Retinal pigment epithelial cell (primary cell): ENCODE results near the gene TXNIP.

Source experiments
- DNase-seq: peaks from one replicate; pipeline ENCODE4 v3.0.0-alpha.2; 2010; ENCODE audit warnings: low read depth
- H3K4me3 ChIP-seq: 2 replicates; pipeline ENCODE4 v1.5.1; 2011; ENCODE audit warnings: mild to moderate bottlenecking, low read length, control low read depth, moderate library complexity
- CTCF ChIP-seq: conservative IDR thresholded peaks from 2 replicates; pipeline ENCODE4 v1.5.1; 2011; ENCODE audit warnings: low read depth, low read length, control low read depth, inconsistent platforms

The TXNIP gene

GRCh38 chr1:145965119-145965744 is 31.1 kb downstream of the TXNIP start:
- peak overlapping the region; percentile 73 for H3K4me3 ChIP-seq
- no peak for DNase-seq
- TF ChIP-seq CTCF, result no peak

GRCh38 chr1:145964328-145965118 is 31.9 kb downstream of the TXNIP start, which contains the start of the genes ANKRD34A and POLR3GL:
Gene ANKRD34A (minus strand): TSS chr1:145964575. CDS start chr1:145961759, 2,816 bp downstream.
Gene POLR3GL (plus strand): TSS chr1:145964690. CDS start chr1:145974866, 10,176 bp downstream.
- peak within 1 kb of the TSS; percentile 73 for H3K4me3 ChIP-seq
- TF ChIP-seq CTCF, result no peak

GRCh38 chr1:145963265-145964019 is 32.9 kb downstream of the TXNIP start:
- TF ChIP-seq CTCF, result no peak
- H3K4me3 ChIP-seq, result peak overlapping the region; percentile 75
- DNase-seq, result no peak

More at GRCh38 chr1:145964328-145965118, 31.9 kb downstream of the TXNIP start, which contains the start of the genes ANKRD34A and POLR3GL:
- peak; percentile 75 for DNase-seq

GRCh38 chr1:145962157-145963102 is 33.9 kb downstream of the TXNIP start:
- peak overlapping the region; percentile 75 for H3K4me3 ChIP-seq
- DNase-seq, result no peak
- TF ChIP-seq CTCF, result no peak

GRCh38 chr1:145961425-145962156 is 34.8 kb downstream of the TXNIP start:
- no peak for TF ChIP-seq CTCF
- H3K4me3 ChIP-seq, result peak overlapping the region; percentile 75
- DNase-seq, result no peak

GRCh38 chr1:145961109-145961424 is 35.3 kb downstream of the TXNIP start:
- no peak for DNase-seq
- TF ChIP-seq CTCF, result no peak

More at GRCh38 chr1:145961109-145961424, 35.3 kb downstream of the TXNIP start:
- H3K4me3 ChIP-seq, result peak overlapping the region; percentile 75
